ENCODE data around the gene LIMD2.

Gene LIMD2

GRCh38 chr17:63685041-63685440 is 14.9 kb downstream of the LIMD2 start:
- DNase-seq (ENCODE audit: low read depth in 4 of 4, low spot score in 1 of 4): no peak

GRCh38 chr17:63682981-63683380 is 16.9 kb downstream of the LIMD2 start:
- DNase-seq (ENCODE audit: low read depth in 4 of 4, low spot score in 1 of 4): no peak

- DNase-seq (ENCODE audit: low read depth in 4 of 4, low spot score in 1 of 4): no peak
Observed at GRCh38 chr17:63682441-63682840, 17.5 kb downstream of the LIMD2 start.

GRCh38 chr17:63681530-63681929 is 18.4 kb downstream of the LIMD2 start:
- DNase-seq (ENCODE audit: low read depth in 4 of 4, low spot score in 1 of 4): no peak

GRCh38 chr17:63680700-63681099 is 19.2 kb downstream of the LIMD2 start:
- DNase-seq (ENCODE audit: low read depth in 4 of 4, low spot score in 1 of 4): no peak

GRCh38 chr17:63679214-63679613 is 20.7 kb downstream of the LIMD2 start:
- DNase-seq (ENCODE audit: low read depth in 4 of 4, low spot score in 1 of 4): no peak

- no peak for DNase-seq (ENCODE audit: low read depth in 4 of 4, low spot score in 1 of 4)
Observed at GRCh38 chr17:63676584-63676983, 23.3 kb downstream of the LIMD2 start.

GRCh38 chr17:63675607-63676546 is 24.0 kb downstream of the LIMD2 start:
- DNase-seq (ENCODE audit: low read depth in 4 of 4, low spot score in 1 of 4): no peak

GRCh38 chr17:63675231-63675606 is 24.7 kb downstream of the LIMD2 start:
- DNase-seq (ENCODE audit: low read depth in 4 of 4, low spot score in 1 of 4): no peak

GRCh38 chr17:63672856-63673255 is 27.1 kb downstream of the LIMD2 start:
- no peak for DNase-seq (ENCODE audit: low read depth in 4 of 4, low spot score in 1 of 4)

GRCh38 chr17:63665527-63666214 is 34.3 kb downstream of the LIMD2 start:
- DNase-seq (ENCODE audit: low read depth in 4 of 4, low spot score in 1 of 4): no peak

GRCh38 chr17:63659850-63660249 is 40.1 kb downstream of the LIMD2 start:
- no peak for DNase-seq (ENCODE audit: low read depth in 4 of 4, low spot score in 1 of 4)

- DNase-seq (ENCODE audit: low read depth in 4 of 4, low spot score in 1 of 4): no peak
Observed at GRCh38 chr17:63658366-63658765, 41.6 kb downstream of the LIMD2 start.

- DNase-seq (ENCODE audit: low read depth in 4 of 4, low spot score in 1 of 4): no peak
Observed at GRCh38 chr17:63657786-63658185, 42.1 kb downstream of the LIMD2 start.

GRCh38 chr17:63653050-63653449 is 46.9 kb downstream of the LIMD2 start:
- no peak for DNase-seq (ENCODE audit: low read depth in 4 of 4, low spot score in 1 of 4)

GRCh38 chr17:63652106-63652505 is 47.8 kb downstream of the LIMD2 start:
- no peak for DNase-seq (ENCODE audit: low read depth in 4 of 4, low spot score in 1 of 4)

- no peak for DNase-seq (ENCODE audit: low read depth in 4 of 4, low spot score in 1 of 4)
Observed at GRCh38 chr17:63649813-63650212, 50.1 kb downstream of the LIMD2 start.

GRCh38 chr17:63647936-63648335 is 52.0 kb downstream of the LIMD2 start:
- DNase-seq (ENCODE audit: low read depth in 4 of 4, low spot score in 1 of 4): no peak

GRCh38 chr17:63647065-63647725 is 52.7 kb downstream of the LIMD2 start:
- no peak for DNase-seq (ENCODE audit: low read depth in 4 of 4, low spot score in 1 of 4)

- DNase-seq (ENCODE audit: low read depth in 4 of 4, low spot score in 1 of 4): no peak
Observed at GRCh38 chr17:63646488-63646806, 53.5 kb downstream of the LIMD2 start.

Data from stimulated activated CD4-positive, alpha-beta T cell treated with anti-CD3 and anti-CD28 coated beads, Interleukin-1b, Interleukin-23, amount 100 ng/mL, for 24 hours (primary cell).